Gastrocnemius medialis (tissue), 4 donors: Measurements from ENCODE around the gene GUCY2D. TPM values are rescaled to one million over a fixed set of nuclear protein-coding genes. Genes with fewer than 3 reads are reported as not detected.

ENCODE experiments used
- ATAC-seq, 2 donors: fragments of 150-250 bp; one replicate each; pipeline ENCODE4 v1.9.1; 2016
- DNase-seq, 2 donors: peaks; one replicate each; pipeline ENCODE4 v3.0.0-alpha.2; 2019
- H3K27ac ChIP-seq, 4 donors: fragments of 200-600 bp; sonication (generic); 1 replicate in 1 of 4; 2 replicates in 3 of 4; pipeline ENCODE4 v1.5.1; 2016 to 2018; ENCODE audit warnings: mild to moderate bottlenecking in 2 of 4, moderate library complexity in 1 of 4
- H3K27me3 ChIP-seq, 3 donors: fragments of 200-600 bp; sonication (generic) in 2 of 3; 1 replicate in 1 of 3; 2 replicates in 2 of 3; pipeline versions ENCODE4 v1.5.1 to v1.6.0; 2016 to 2019; ENCODE audit warnings: mild to moderate bottlenecking in 1 of 3, moderate library complexity in 1 of 3
- H3K36me3 ChIP-seq, 2 donors: fragments of 200-600 bp; sonication (generic) in 1 of 2; one replicate each; pipeline ENCODE4 v1.5.1; 2017 to 2018
- H3K4me1 ChIP-seq, 2 donors: fragments of 200-600 bp; sonication (generic) in 1 of 2; one replicate each; pipeline ENCODE4 v1.5.1; 2016 to 2017; ENCODE audit warnings: mild to moderate bottlenecking in 2 of 2
- H3K4me3 ChIP-seq, 4 donors: fragments of 200-600 bp; sonication (generic) in 3 of 4; 1 replicate in 1 of 4; 2 replicates in 3 of 4; pipeline ENCODE4 v1.5.1; 2016 to 2019; ENCODE audit warnings: mild to moderate bottlenecking in 2 of 4
- H3K9me3 ChIP-seq, 3 donors: fragments of 200-600 bp; sonication (generic) in 2 of 3; 1 replicate in 1 of 3; 2 replicates in 2 of 3; pipeline ENCODE4 v1.5.1; 2016 to 2019
- POLR2A ChIP-seq, 2 donors: fragments of 450-650 bp; IDR thresholded peaks; one replicate each; pipeline ENCODE4 v1.6.1; 2017; ENCODE audit warnings: antibody characterized with exemption in 2 of 2, mild to moderate bottlenecking in 2 of 2, moderate library complexity in 2 of 2
- in situ Hi-C, 4 donors: fragments of 200-750 bp; cut with MboI; loops; one replicate each; pipeline versions ENCODE4 v1.15.0 to v1.8.0; 2017; ENCODE audit warnings: low sequenced_read_pairs in 4 of 4
- intact Hi-C: fragments of 100-400 bp; cut with DNase I; formaldehyde crosslinking; loops from one replicate; pipeline ENCODE4 v1.15.1; 2023; ENCODE audit warnings: low total_unique reads
- total RNA-seq, 4 donors: library from RNA; depleted of rRNA; stranded (reverse); fragments of >200 nt; gene quantifications; one replicate each; pipeline versions ENCODE4 v1.1.0 to v1.2.3, GENCODE V29; 2016
- TF ChIP-seq, protein P1 (sequence below), 5 experiments: fragments of 450-650 bp in 3 of 5; fragments of 200-600 bp in 2 of 5; sonication (generic) in 2 of 5; IDR thresholded peaks in 4 of 5; conservative IDR thresholded peaks in 1 of 5; 1 replicate in 4 of 5; 2 replicates in 1 of 5; pipeline ENCODE4 v1.5.1; 2016 to 2019; ENCODE audit warnings: antibody characterized with exemption in 5 of 5, mild to moderate bottlenecking in 3 of 5, moderate library complexity in 3 of 5

GUCY2D gene
- total RNA-seq, 4 donors from 2014 or later = not detected

DNA sequence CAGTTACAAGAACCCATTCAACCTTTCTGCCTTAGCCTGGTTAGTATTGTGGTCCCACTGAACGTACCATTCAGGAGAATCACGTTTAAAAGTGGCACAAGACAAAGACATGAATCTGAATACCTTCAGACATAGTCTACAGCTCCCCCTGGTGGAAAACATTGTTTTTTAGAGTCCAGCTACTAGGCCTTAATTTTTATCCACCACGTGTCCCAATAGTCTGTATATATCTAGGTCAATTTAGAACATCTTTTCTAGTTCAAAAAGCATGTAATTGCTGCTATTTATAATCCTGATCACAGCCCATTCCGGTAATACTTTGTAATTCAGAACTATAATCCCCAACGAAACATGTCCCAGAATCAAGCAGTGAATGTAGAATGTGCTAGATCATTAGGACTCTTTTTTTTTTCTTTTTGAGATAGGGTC, 13.7 kb upstream of the GUCY2D start:
- H3K4me3 ChIP-seq = no peak overlapping the region
- in situ Hi-C loops = loop anchor here (5.0 to 25.0 kb wide), 5 partner anchors 56 to 251 kb away; partner anchors contain the start of genes CYB5D1 (in 2 of the 4), NAA38 (in 2 of the 4), TMEM88 (in 2 of the 4) and CNTROB (in 1 of the 4)

DNA sequence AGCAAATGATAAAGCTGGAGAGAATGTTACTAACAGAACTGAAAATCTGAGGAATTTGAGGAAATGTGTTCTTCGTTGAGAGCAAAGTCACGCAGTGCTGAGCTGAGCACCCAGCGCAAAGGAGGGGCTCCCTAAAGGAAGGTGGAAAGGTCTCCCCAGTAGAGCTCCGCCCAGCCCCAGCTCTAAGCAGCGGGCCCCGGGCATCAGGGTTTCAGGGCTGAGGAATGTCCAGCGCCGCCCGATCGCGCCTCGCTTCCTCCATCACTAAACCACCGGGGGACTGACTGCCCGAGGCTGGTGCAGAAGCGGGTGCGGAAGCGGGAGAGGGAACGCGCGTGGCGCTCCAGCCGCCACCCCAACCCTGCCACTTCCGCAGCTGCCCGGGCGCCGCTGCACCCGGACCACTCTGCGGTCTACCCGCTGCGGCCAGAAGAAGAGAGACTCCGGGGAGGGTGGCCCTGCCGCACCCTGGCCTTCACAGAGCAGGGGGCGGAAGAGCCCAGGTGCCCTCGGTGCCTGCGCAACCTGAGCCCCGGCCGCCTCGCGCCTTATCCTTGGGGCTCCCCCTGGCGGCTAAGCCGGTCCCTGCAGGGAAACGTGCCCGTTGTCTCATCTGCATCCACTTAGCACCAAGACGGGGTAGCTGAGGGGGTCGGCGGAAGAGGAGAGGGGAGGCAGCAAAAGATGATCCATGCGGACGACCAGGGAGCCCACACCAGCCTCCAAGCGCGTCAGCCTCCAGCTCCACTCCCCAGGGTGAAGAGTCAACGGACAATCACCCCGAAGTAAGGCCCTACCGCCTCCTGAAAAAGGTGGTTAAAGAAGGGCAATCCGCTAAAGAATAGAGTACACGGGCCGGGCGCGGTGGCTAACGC, 12.4 kb upstream of the GUCY2D start:
- peak; percentile 76 to 80 for ATAC-seq
- Histone ChIP-seq H3K36me3 (no peaks in the 10 kb centered on the region), H3K4me1 (peaks cover 0 to 9% of the 10 kb centered on the region in 2 donors), H3K27ac (peak overlapping the region in 2 of 4 donors; percentile 24 to 42), H3K9me3 (no peaks in the 10 kb centered on the region), H3K27me3 (no peaks in the 10 kb centered on the region), H3K4me3 (peak overlapping the region; percentile 52 to 95 (median 66))
- intact Hi-C loops = loop anchor here (1.0 to 5.0 kb wide), 7 partner anchors 17 to 248 kb away; partner anchors contain the start of genes CNTROB and TRAPPC1
- TF ChIP-seq, protein P1, sequence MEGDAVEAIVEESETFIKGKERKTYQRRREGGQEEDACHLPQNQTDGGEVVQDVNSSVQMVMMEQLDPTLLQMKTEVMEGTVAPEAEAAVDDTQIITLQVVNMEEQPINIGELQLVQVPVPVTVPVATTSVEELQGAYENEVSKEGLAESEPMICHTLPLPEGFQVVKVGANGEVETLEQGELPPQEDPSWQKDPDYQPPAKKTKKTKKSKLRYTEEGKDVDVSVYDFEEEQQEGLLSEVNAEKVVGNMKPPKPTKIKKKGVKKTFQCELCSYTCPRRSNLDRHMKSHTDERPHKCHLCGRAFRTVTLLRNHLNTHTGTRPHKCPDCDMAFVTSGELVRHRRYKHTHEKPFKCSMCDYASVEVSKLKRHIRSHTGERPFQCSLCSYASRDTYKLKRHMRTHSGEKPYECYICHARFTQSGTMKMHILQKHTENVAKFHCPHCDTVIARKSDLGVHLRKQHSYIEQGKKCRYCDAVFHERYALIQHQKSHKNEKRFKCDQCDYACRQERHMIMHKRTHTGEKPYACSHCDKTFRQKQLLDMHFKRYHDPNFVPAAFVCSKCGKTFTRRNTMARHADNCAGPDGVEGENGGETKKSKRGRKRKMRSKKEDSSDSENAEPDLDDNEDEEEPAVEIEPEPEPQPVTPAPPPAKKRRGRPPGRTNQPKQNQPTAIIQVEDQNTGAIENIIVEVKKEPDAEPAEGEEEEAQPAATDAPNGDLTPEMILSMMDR (IDR thresholded peaks at IDR 0.05 in 4 of 5, conservative IDR thresholded peaks at IDR 0.05 in 1 of 5) = peak; percentile 84 to 98 (median 95)
- TF ChIP-seq POLR2A (IDR thresholded peaks at IDR 0.05) = no peak
- in situ Hi-C loops = loop anchor here (5.0 to 25.0 kb wide), 6 partner anchors 58 to 253 kb away; partner anchors contain the start of genes CYB5D1 (in 2 of the 4), NAA38 (in 2 of the 4), TMEM88 (in 2 of the 4) and CNTROB (in 1 of the 4)
- peak; percentile 48 to 69 for DNase-seq

More for the DNA sequence above, 13.7 kb upstream of the GUCY2D start:
- intact Hi-C loops = loop anchor here (2.0 to 5.0 kb wide), 3 partner anchors 16 to 166 kb away; no protein-coding TSS in a partner anchor
- ATAC-seq (peak; percentile 82 to 85), DNase-seq (peak in 1 of 2 donors; percentile 40)
- Histone ChIP-seq H3K9me3 (no peaks in the 10 kb centered on the region), H3K4me1 (peaks cover 0 to 9% of the 10 kb centered on the region in 2 donors), H3K36me3 (no peaks in the 10 kb centered on the region), H3K27ac (no peak overlapping the region), H3K27me3 (no peaks in the 10 kb centered on the region)
- TF ChIP-seq, protein P1 (IDR thresholded peaks at IDR 0.05 in 4 of 5, conservative IDR thresholded peaks at IDR 0.05 in 1 of 5) = peak; percentile 70 to 78 (median 75)
- no peak for TF ChIP-seq POLR2A (IDR thresholded peaks at IDR 0.05)

DNA sequence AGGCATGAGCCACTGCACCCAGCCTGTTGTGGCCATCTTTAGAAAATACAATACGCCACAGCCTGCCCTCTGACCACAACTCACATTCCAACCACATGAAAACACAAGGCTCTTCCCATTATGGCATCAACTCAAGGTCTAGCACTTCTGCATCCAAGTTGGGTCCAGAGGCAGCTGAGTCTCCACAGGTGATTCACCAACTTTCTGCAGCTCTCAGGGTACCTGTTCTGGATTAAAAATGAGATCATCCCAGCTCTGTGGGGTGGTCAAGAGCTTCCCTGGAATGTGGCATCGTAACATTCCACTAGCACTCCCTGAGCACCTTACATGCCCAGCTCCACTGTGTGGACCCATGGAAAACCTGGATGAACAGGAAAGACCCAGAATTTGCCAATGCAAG, 9.9 kb upstream of the GUCY2D start:
- ATAC-seq (no peak), DNase-seq (no peak)
- no peak overlapping the region for H3K27ac ChIP-seq
- TF ChIP-seq, protein P1 (IDR thresholded peaks at IDR 0.05 in 4 of 5, conservative IDR thresholded peaks at IDR 0.05 in 1 of 5) = no peak
- TF ChIP-seq POLR2A (IDR thresholded peaks at IDR 0.05) = no peak
- H3K9me3 ChIP-seq = no peaks in the 10 kb centered on the region
- H3K4me3 ChIP-seq = no peak overlapping the region
- H3K4me1 ChIP-seq = peaks cover 5 to 14% of the 10 kb centered on the region in 2 donors
- no peaks in the 10 kb centered on the region for H3K27me3 ChIP-seq
- in situ Hi-C loops = loop anchor here in 3 of 4 donors (10.0 to 25.0 kb wide), 3 partner anchors 78 to 255 kb away; partner anchors contain the start of genes CYB5D1 (in 2 of the 3), NAA38 (in 2 of the 3), TMEM88 (in 2 of the 3) and RNF227 (in 1 of the 3)
- intact Hi-C loops = loop anchor here (5.0 kb wide), 2 partner anchors 60 to 250 kb away; partner anchors contain the start of genes CNTROB and TRAPPC1
- H3K36me3 ChIP-seq = no peaks in the 10 kb centered on the region

DNA sequence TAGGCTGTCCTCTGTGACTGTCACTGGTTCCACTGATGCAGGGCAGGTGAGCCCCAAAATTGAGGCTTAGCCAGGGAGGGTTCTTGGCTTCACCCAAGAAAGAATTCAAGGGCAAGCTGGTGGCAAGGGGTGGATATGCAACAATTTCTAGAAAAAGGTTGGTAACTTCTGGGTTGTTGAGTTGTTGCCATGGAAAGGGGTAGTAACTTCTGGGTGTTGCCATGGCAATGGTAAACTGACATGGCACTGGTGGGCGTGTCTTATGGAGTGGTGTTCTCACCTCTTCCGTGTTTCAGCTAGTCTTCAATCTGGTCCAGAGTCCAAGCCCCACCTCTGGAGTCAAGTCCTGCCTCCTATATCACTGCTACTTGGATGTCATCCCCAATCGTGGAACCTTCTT, 9.5 kb upstream of the GUCY2D start:
- no peak for TF ChIP-seq POLR2A (IDR thresholded peaks at IDR 0.05)
- TF ChIP-seq, protein P1 (IDR thresholded peaks at IDR 0.05 in 4 of 5, conservative IDR thresholded peaks at IDR 0.05 in 1 of 5) = no peak
- ATAC-seq (no peak), DNase-seq (no peak)
- H3K9me3 ChIP-seq = no peaks in the 10 kb centered on the region
- in situ Hi-C loops = loop anchor here in 3 of 4 donors (10.0 to 25.0 kb wide), 3 partner anchors 78 to 256 kb away; partner anchors contain the start of genes CYB5D1 (in 2 of the 3), NAA38 (in 2 of the 3), TMEM88 (in 2 of the 3) and RNF227 (in 1 of the 3)
- no peak overlapping the region for H3K4me3 ChIP-seq
- intact Hi-C loops = loop anchor here (5.0 kb wide), 2 partner anchors 61 to 251 kb away; partner anchors contain the start of genes CNTROB and TRAPPC1
- no peak overlapping the region for H3K27ac ChIP-seq
- H3K27me3 ChIP-seq = no peaks in the 10 kb centered on the region
- H3K4me1 ChIP-seq = peaks cover 5 to 14% of the 10 kb centered on the region in 2 donors
- H3K36me3 ChIP-seq = no peaks in the 10 kb centered on the region
